Colonic mucosa (tissue), 4 donors: ENCODE measurements around the gene ZNF699. TPM values are rescaled to one million over a fixed set of nuclear protein-coding genes. Genes with fewer than 3 reads are reported as not detected.
A peak's percentile ranks its signal among the peaks of the same experiment; 100 is the strongest.
"Not testable (repeated sequence)": the region's sequence is repeated elsewhere in the genome, so short reads cannot be mapped to it uniquely, and the experiment has no call there.

ENCODE experiments used
- DNase-seq: peaks from one replicate; pipeline ENCODE4 v3.0.0-alpha.2; 2020
- H3K27ac ChIP-seq: fragments of 200-600 bp; one replicate; pipeline ENCODE4 v1.8.0; 2021
- H3K27me3 ChIP-seq: fragments of 200-600 bp; one replicate; pipeline ENCODE4 v1.8.0; 2021
- H3K36me3 ChIP-seq: fragments of 200-600 bp; one replicate; pipeline ENCODE4 v1.8.0; 2021
- H3K4me1 ChIP-seq: fragments of 200-600 bp; one replicate; pipeline ENCODE4 v1.8.0; 2021; ENCODE audit warnings: mild to moderate bottlenecking
- H3K4me3 ChIP-seq: fragments of 200-600 bp; one replicate; pipeline ENCODE4 v1.8.0; 2021
- H3K9ac ChIP-seq, 2 donors: one replicate each; pipeline ENCODE4 v1.7.0; 2013; ENCODE audit warnings: control low read depth in 2 of 2, low read depth in 2 of 2, low read length in 2 of 2
- H3K9me3 ChIP-seq: fragments of 200-600 bp; one replicate; pipeline ENCODE4 v1.8.0; 2021
- CTCF ChIP-seq: fragments of 200-600 bp; IDR thresholded peaks from one replicate; pipeline ENCODE4 v1.8.0; 2022; ENCODE audit warnings: antibody characterized with exemption, mild to moderate bottlenecking
- intact Hi-C: fragments of 100-400 bp; cut with DNase I; formaldehyde crosslinking; loops from one replicate; pipeline ENCODE4 v1.14.1; 2022
- total RNA-seq, 2 donors: library from RNA; stranded (reverse); fragmentation: NEBNext Ultra II Directional in 1 of 2; extraction: Animal tissue kit (Norgen Biotek cat#: 25700) in 1 of 2; gene quantifications; one replicate each; pipeline ENCODE4 v1.2.1, GENCODE V29; 2021
- donor health status: healthy.
- donor health status: DM: no; HTN: no; CAD: no.
- donor health status: DM: no; HTN: no; CAD: no.

The ZNF699 gene
- total RNA-seq, 2 donors from 2014 or later, result 3.1 to 4.1 TPM

- H3K9me3 ChIP-seq, result no peaks in the 10 kb centered on the region
- no peaks in the 10 kb centered on the region for H3K36me3 ChIP-seq
- H3K27me3 ChIP-seq, result no peaks in the 10 kb centered on the region
- H3K4me1 ChIP-seq, result no peaks in the 10 kb centered on the region
- DNase-seq, result peak; percentile 94
- peak within 1 kb of the TSS; percentile 84 for H3K27ac ChIP-seq
- intact Hi-C loops, result loop anchor here (10.0 kb wide), 1 partner anchor 111 kb away; the partner anchor contains the start of gene ZNF266
- no peak for TF ChIP-seq CTCF
- H3K4me3 ChIP-seq, result peak within 1 kb of the TSS; percentile 82
- peak within 1 kb of the TSS; percentile 61 to 67 for H3K9ac ChIP-seq
Observed at GRCh38 chr19:9323919-9324583, 14.4 kb upstream of the ZNF699 start, which contains the start of gene ZNF559. ZNF559 (plus strand) TSS chr19:9324179; CDS start chr19:9338550, 14,371 bp downstream.

- peak; percentile 72 for DNase-seq
- intact Hi-C loops, result loop anchor here (10.0 kb wide), 1 partner anchor 111 kb away; the partner anchor contains the start of gene ZNF266
Observed at GRCh38 chr19:9323557-9323918, 13.9 kb upstream of the ZNF699 start.

GRCh38 chr19:9322201-9322600 lies 12.6 kb upstream of the ZNF699 start:
- intact Hi-C loops, result loop anchor here (10.0 kb wide), 1 partner anchor 113 kb away; the partner anchor contains the start of gene ZNF266
- DNase-seq, H3K4me3 ChIP-seq, H3K9ac ChIP-seq, H3K4me1 ChIP-seq, H3K27ac ChIP-seq, H3K9me3 ChIP-seq, H3K36me3 ChIP-seq, H3K27me3 ChIP-seq: not testable (repeated sequence)

More at GRCh38 chr19:9323557-9323918, 13.9 kb upstream of the ZNF699 start:
- Histone ChIP-seq H3K9me3 (no peaks in the 10 kb centered on the region), H3K4me3 (peak overlapping the region; percentile 82), H3K4me1 (no peaks in the 10 kb centered on the region), H3K27ac (peak overlapping the region; percentile 84), H3K9ac (peak overlapping the region in 1 of 2 donors; percentile 61), H3K27me3 (no peaks in the 10 kb centered on the region), H3K36me3 (no peaks in the 10 kb centered on the region)
- no peak for TF ChIP-seq CTCF

GRCh38 chr19:9321756-9322155 lies 12.1 kb upstream of the ZNF699 start:
- H3K36me3 ChIP-seq, DNase-seq, H3K4me3 ChIP-seq, H3K9ac ChIP-seq, H3K9me3 ChIP-seq, H3K4me1 ChIP-seq, H3K27ac ChIP-seq, H3K27me3 ChIP-seq: not testable (repeated sequence)
- intact Hi-C loops, result loop anchor here (10.0 kb wide), 1 partner anchor 113 kb away; the partner anchor contains the start of gene ZNF266

- no peak overlapping the region for H3K4me3 ChIP-seq
- intact Hi-C loops, result loop anchor here (10.0 kb wide), 1 partner anchor 113 kb away; the partner anchor contains the start of gene ZNF266
- H3K27me3 ChIP-seq, result no peaks in the 10 kb centered on the region
- H3K27ac ChIP-seq, result no peak overlapping the region
- H3K9me3 ChIP-seq, result no peaks in the 10 kb centered on the region
- H3K4me1 ChIP-seq, result no peaks in the 10 kb centered on the region
- H3K36me3 ChIP-seq, result no peaks in the 10 kb centered on the region
- H3K9ac ChIP-seq, result no peak overlapping the region
- TF ChIP-seq CTCF, result no peak
- DNase-seq, result no peak
Observed at GRCh38 chr19:9321338-9321737, 11.7 kb upstream of the ZNF699 start.

GRCh38 chr19:9313756-9314155 lies 4.1 kb upstream of the ZNF699 start:
- TF ChIP-seq CTCF, result no peak
- H3K9ac ChIP-seq, result no peak overlapping the region
- H3K4me3 ChIP-seq, result no peak overlapping the region
- no peaks in the 10 kb centered on the region for H3K4me1 ChIP-seq
- H3K36me3 ChIP-seq, result no peaks in the 10 kb centered on the region
- no peak for DNase-seq
- no peak overlapping the region for H3K27ac ChIP-seq
- intact Hi-C loops, result loop anchor here (5.0 kb wide), 1 partner anchor 269 kb away; the partner anchor contains the start of gene ZNF121
- H3K9me3 ChIP-seq, result peaks cover 3% of the 10 kb centered on the region
- H3K27me3 ChIP-seq, result no peaks in the 10 kb centered on the region
